Astrocyte (in vitro differentiated cells and primary cell): ENCODE data around the gene S100A1. TPM values are rescaled to one million over a fixed set of nuclear protein-coding genes. Genes with fewer than 3 reads are reported as not detected.

Experiments
- DNase-seq: peaks from one replicate; pipeline ENCODE4 v3.0.0-alpha.2; 2010; ENCODE audit warnings: low read depth
- FAIRE-seq: peaks from 2 replicates; lab custom pipeline; 2011; peaks lifted over from hg19 to GRCh38; lab: Jason Lieb, UNC
- H2AFZ ChIP-seq: 2 replicates; pipeline ENCODE4 v1.6.0; 2012; ENCODE audit warnings: low read depth, low read length, inconsistent platforms
- H3K27ac ChIP-seq: 2 replicates; pipeline ENCODE4 v1.5.1; 2011; ENCODE audit warnings: low read depth, low read length, inconsistent platforms
- H3K27me3 ChIP-seq: 2 replicates; pipeline ENCODE4 v1.6.0; 2011; ENCODE audit warnings: low read length, inconsistent platforms; ENCODE audit not compliant: insufficient read depth
- H3K36me3 ChIP-seq: 2 replicates; pipeline ENCODE4 v1.5.1; 2011; ENCODE audit warnings: low read length, inconsistent platforms; ENCODE audit not compliant: insufficient read depth
- H3K4me1 ChIP-seq: 2 replicates; pipeline ENCODE4 v1.5.1; 2011; ENCODE audit warnings: low read length, inconsistent platforms; ENCODE audit not compliant: insufficient read depth
- H3K4me2 ChIP-seq: 2 replicates; pipeline ENCODE4 v1.6.0; 2012; ENCODE audit warnings: low read length, inconsistent platforms
- H3K4me3 ChIP-seq: 2 replicates; pipeline ENCODE4 v1.5.1; 2011; ENCODE audit warnings: low read depth, mild to moderate bottlenecking, low read length, inconsistent platforms; ENCODE audit not compliant: insufficient read depth
- H3K79me2 ChIP-seq: 2 replicates; pipeline ENCODE4 v1.6.0; 2012; ENCODE audit warnings: mild to moderate bottlenecking, low read length, inconsistent platforms; ENCODE audit not compliant: insufficient read depth
- H3K9ac ChIP-seq: 2 replicates; pipeline ENCODE4 v1.6.0; 2012; ENCODE audit warnings: mild to moderate bottlenecking, low read length, inconsistent platforms
- H3K9me3 ChIP-seq: 2 replicates; pipeline ENCODE4 v1.5.1; 2012; ENCODE audit warnings: low read depth, mild to moderate bottlenecking, low read length, inconsistent platforms; ENCODE audit not compliant: insufficient read depth
- H4K20me1 ChIP-seq: 2 replicates; pipeline ENCODE4 v1.6.0; 2012; ENCODE audit warnings: low read length, inconsistent platforms; ENCODE audit not compliant: insufficient read depth
- H3K27ac Mint-ChIP-seq: one replicate; pipeline ENCODE4 v1.8.0; 2021; ENCODE audit warnings: mild to moderate bottlenecking, mixed read lengths; ENCODE audit not compliant: unreplicated experiment
- H3K27me3 Mint-ChIP-seq: one replicate; pipeline ENCODE4 v1.8.0; 2021; ENCODE audit warnings: low read depth, mixed read lengths; ENCODE audit not compliant: unreplicated experiment
- H3K36me3 Mint-ChIP-seq: one replicate; pipeline ENCODE4 v1.8.0; 2021; ENCODE audit warnings: low read depth, mixed read lengths; ENCODE audit not compliant: unreplicated experiment
- H3K4me1 Mint-ChIP-seq: one replicate; pipeline ENCODE4 v1.8.0; 2021; ENCODE audit warnings: low read depth, mixed read lengths; ENCODE audit not compliant: unreplicated experiment
- H3K4me3 Mint-ChIP-seq: one replicate; pipeline ENCODE4 v1.8.0; 2021; ENCODE audit warnings: mild to moderate bottlenecking, moderate library complexity, mixed read lengths; ENCODE audit not compliant: unreplicated experiment
- H3K9me3 Mint-ChIP-seq: one replicate; pipeline ENCODE4 v1.8.0; 2021; ENCODE audit warnings: mild to moderate bottlenecking, mixed read lengths; ENCODE audit not compliant: unreplicated experiment
- CTCF ChIP-seq: IDR thresholded peaks from 2 replicates; pipeline ENCODE4 v1.5.1; 2011; ENCODE audit warnings: low read depth, mild to moderate bottlenecking, inconsistent platforms, low read length, moderate library complexity; ENCODE audit not compliant: insufficient read depth
- EZH2 ChIP-seq: IDR thresholded peaks from 2 replicates; pipeline ENCODE4 v1.6.1; 2012; ENCODE audit warnings: mild to moderate bottlenecking, low read length, inconsistent platforms; ENCODE audit not compliant: insufficient read depth
- total RNA-seq: library from RNA; stranded (reverse); gene quantifications from 2 replicates; pipeline ENCODE4 v1.2.1, GENCODE V29; 2021

S100A1 gene
- total RNA-seq, 1 donor from 2014 or later = 1.7 TPM

- H3K9ac ChIP-seq = no peak overlapping the region
- H3K4me3 ChIP-seq = peak overlapping the region; percentile 44
- H3K36me3 ChIP-seq = no peaks in the 10 kb centered on the region
- no peak overlapping the region for H3K27ac Mint-ChIP-seq
- no peaks in the 10 kb centered on the region for H4K20me1 ChIP-seq
- no peak overlapping the region for H3K27ac ChIP-seq
- no peak for TF ChIP-seq CTCF
- TF ChIP-seq EZH2 = peak; percentile 89
- H3K4me1 ChIP-seq = peaks cover 16% of the 10 kb centered on the region
- peak overlapping the region; percentile 22 for H3K4me3 Mint-ChIP-seq
- peak overlapping the region; percentile 84 for H3K4me2 ChIP-seq
- FAIRE-seq (no peak), DNase-seq (no peak)
- H3K27me3 ChIP-seq = peaks cover 43% of the 10 kb centered on the region
- peak overlapping the region; percentile 69 for H2AFZ ChIP-seq
- H3K4me1 Mint-ChIP-seq = peaks cover 11% of the 10 kb centered on the region
- H3K79me2 ChIP-seq = no peaks in the 10 kb centered on the region
- H3K9me3 Mint-ChIP-seq = peaks cover 2% of the 10 kb centered on the region
- H3K36me3 Mint-ChIP-seq = no peaks in the 10 kb centered on the region
- H3K27me3 Mint-ChIP-seq = peaks cover 52% of the 10 kb centered on the region
- H3K9me3 ChIP-seq = no peaks in the 10 kb centered on the region
Observed at GRCh38 chr1:153679337-153680119, 51.3 kb downstream of the S100A1 start.

GRCh38 chr1:153680120-153680403 lies 51.8 kb downstream of the S100A1 start:
- no peaks in the 10 kb centered on the region for H3K9me3 ChIP-seq
- no peak overlapping the region for H3K27ac Mint-ChIP-seq
- DNase-seq = no peak
- no peaks in the 10 kb centered on the region for H3K79me2 ChIP-seq
- no peak overlapping the region for H2AFZ ChIP-seq
- H3K27ac ChIP-seq = no peak overlapping the region
- peaks cover 16% of the 10 kb centered on the region for H3K4me1 ChIP-seq
- H3K4me3 Mint-ChIP-seq = peak overlapping the region; percentile 69
- H3K36me3 Mint-ChIP-seq = no peaks in the 10 kb centered on the region
- peaks cover 13% of the 10 kb centered on the region for H3K4me1 Mint-ChIP-seq
- no peak for FAIRE-seq
- TF ChIP-seq CTCF = no peak
- TF ChIP-seq EZH2 = no peak
- H4K20me1 ChIP-seq = no peaks in the 10 kb centered on the region
- H3K27me3 Mint-ChIP-seq = peaks cover 52% of the 10 kb centered on the region
- peak overlapping the region; percentile 84 for H3K4me2 ChIP-seq
- H3K36me3 ChIP-seq = no peaks in the 10 kb centered on the region
- peaks cover 44% of the 10 kb centered on the region for H3K27me3 ChIP-seq
- peaks cover 2% of the 10 kb centered on the region for H3K9me3 Mint-ChIP-seq
- H3K4me3 ChIP-seq = no peak overlapping the region
- no peak overlapping the region for H3K9ac ChIP-seq

Other genes starting within 250 kb of the S100A1 start
- gene S100A8, start 237.4 kb upstream of the S100A1 start, total RNA-seq = not detected in 2 replicates
- gene S100A7A, start 211.9 kb upstream of the S100A1 start, total RNA-seq = not detected in 2 replicates
- not detected in 2 replicates for gene S100A7, start 167.8 kb upstream of the S100A1 start, total RNA-seq
- 74.4 and 125 TPM in 2 replicates for gene S100A6, start 92.4 kb upstream of the S100A1 start, total RNA-seq
- gene S100A5, start 87.5 kb upstream of the S100A1 start, total RNA-seq = 0.39 TPM in 1 of 2 replicates, not detected in the other
- gene S100A4, start 82.6 kb upstream of the S100A1 start, total RNA-seq = 58.5 and 69.3 TPM in 2 replicates
- gene S100A3, start 79.2 kb upstream of the S100A1 start, total RNA-seq = 12.8 and 14.6 TPM in 2 replicates
- gene S100A2, start 62.6 kb upstream of the S100A1 start, total RNA-seq = 3.0 and 3.8 TPM in 2 replicates
- 48.8 and 54.4 TPM in 2 replicates for gene S100A16, start 15.3 kb upstream of the S100A1 start, total RNA-seq
- 0.38 and 0.57 TPM in 2 replicates for gene S100A14, start 12.1 kb upstream of the S100A1 start, total RNA-seq
- gene S100A13, start 929 bp upstream of the S100A1 start, total RNA-seq = 134 and 172 TPM in 2 replicates
- 46.7 and 56.4 TPM in 2 replicates for gene CHTOP, start 5.6 kb downstream of the S100A1 start, total RNA-seq
- 27.4 and 31.3 TPM in 2 replicates for gene SNAPIN, start 30.3 kb downstream of the S100A1 start, total RNA-seq
- gene ILF2, start 42.6 kb downstream of the S100A1 start, total RNA-seq = 176 and 185 TPM in 2 replicates
- gene NPR1, start 50.3 kb downstream of the S100A1 start, total RNA-seq = 0.07 and 0.11 TPM in 2 replicates
- 39.5 and 40.2 TPM in 2 replicates for gene INTS3, start 99.6 kb downstream of the S100A1 start, total RNA-seq
- gene SLC27A3, start 147.0 kb downstream of the S100A1 start, total RNA-seq = 5.9 and 8.5 TPM in 2 replicates